Thyroid gland (tissue), 4 donors: Measurements from ENCODE around the gene MMAB. TPM values are rescaled to one million over a fixed set of nuclear protein-coding genes. Genes with fewer than 3 reads are reported as not detected.

ENCODE experiments used
- DNase-seq, 2 donors: peaks; one replicate each; pipeline ENCODE4 v3.0.0-alpha.2; 2019
- H3K27ac ChIP-seq, 3 donors: fragments of 200-600 bp; sonication (generic); 1 replicate in 2 of 3; 2 replicates in 1 of 3; pipeline ENCODE4 v1.5.1; 2016 to 2019; ENCODE audit warnings: mild to moderate bottlenecking in 1 of 3, moderate library complexity in 1 of 3
- H3K27me3 ChIP-seq: fragments of 200-600 bp; sonication (generic); one replicate; pipeline ENCODE4 v1.5.1; 2019
- H3K36me3 ChIP-seq, 2 donors: fragments of 200-600 bp; sonication (generic); one replicate each; pipeline ENCODE4 v1.5.1; 2016 to 2019
- H3K4me1 ChIP-seq, 2 donors: fragments of 200-600 bp; sonication (generic); one replicate each; pipeline ENCODE4 v1.5.1; 2017 to 2019
- H3K4me3 ChIP-seq, 3 donors: fragments of 200-600 bp; sonication (generic); replicated peaks in 1 of 3; 1 replicate in 2 of 3; 2 replicates in 1 of 3; pipeline ENCODE4 v1.5.1; 2016; ENCODE audit warnings: mild to moderate bottlenecking in 1 of 3
- H3K9me3 ChIP-seq: fragments of 200-600 bp; sonication (generic); one replicate; pipeline ENCODE4 v1.5.1; 2017
- CTCF ChIP-seq, 6 experiments: fragments of 200-600 bp in 3 of 6; fragments of 450-650 bp in 3 of 6; sonication (generic) in 3 of 6; IDR thresholded peaks; one replicate each; pipeline ENCODE4 v1.5.1; 2016 to 2019; ENCODE audit warnings: antibody characterized with exemption in 6 of 6, mild to moderate bottlenecking in 2 of 6, inconsistent platforms in 1 of 6, moderate library complexity in 1 of 6
- POLR2A ChIP-seq, 2 donors: fragments of 450-650 bp; IDR thresholded peaks; one replicate each; pipeline ENCODE4 v1.6.1; 2017; ENCODE audit warnings: antibody characterized with exemption in 2 of 2, mild to moderate bottlenecking in 2 of 2, moderate library complexity in 1 of 2
- WGBS, 2 donors: methylation state at CpG; one replicate each; pipeline ENCODE4 v1.1.5; 2017; 5-methylcytosine and 5-hydroxymethylcytosine counted together
- intact Hi-C: fragments of 100-400 bp; cut with DNase I; formaldehyde crosslinking; loops from one replicate; pipeline ENCODE4 v1.15.1; 2023
- total RNA-seq, 4 donors: library from RNA; depleted of rRNA; stranded (reverse); fragments of >200 nt; gene quantifications; one replicate each; pipeline ENCODE4 v1.2.3, GENCODE V29; 2016

The MMAB gene
- total RNA-seq, 4 donors from 2014 or later = 40.3 to 82.2 (median 69.7) TPM

- no peak for DNase-seq
- TF ChIP-seq POLR2A (IDR thresholded peaks at IDR 0.05) = no peak
- no peak for TF ChIP-seq CTCF (IDR thresholded peaks at IDR 0.05)
- no peaks in the 10 kb centered on the region for H3K4me1 ChIP-seq
- H3K36me3 ChIP-seq = peaks cover 8 to 12% of the 10 kb centered on the region in 2 donors
- no peaks in the 10 kb centered on the region for H3K27me3 ChIP-seq
- no peak overlapping the region for H3K27ac ChIP-seq
- H3K9me3 ChIP-seq = no peaks in the 10 kb centered on the region
- intact Hi-C loops = no loop called here
- 84 to 85% methylated on average over 23 of the region's 30 CpGs for WGBS, 2 donors
- no peak overlapping the region for H3K4me3 ChIP-seq
Observed at GRCh38 chr12:109560867-109561710, 12.2 kb downstream of the MMAB start.

GRCh38 chr12:109559601-109560000 is 13.7 kb downstream of the MMAB start:
- H3K36me3 ChIP-seq = peaks cover 7 to 12% of the 10 kb centered on the region in 2 donors
- intact Hi-C loops = no loop called here
- 91 to 100% methylated on average over 2 to 8 of the region's 10 CpGs for WGBS, 2 donors

GRCh38 chr12:109559200-109559505 is 14.2 kb downstream of the MMAB start:
- H3K36me3 ChIP-seq = peaks cover 3 to 11% of the 10 kb centered on the region in 2 donors
- no peak overlapping the region for H3K4me3 ChIP-seq
- DNase-seq = no peak
- no peaks in the 10 kb centered on the region for H3K4me1 ChIP-seq
- 86 to 100% methylated on average over 1 to 4 of the region's 6 CpGs for whole genome bisulfite sequencing, 2 donors
- no peaks in the 10 kb centered on the region for H3K9me3 ChIP-seq
- TF ChIP-seq POLR2A (IDR thresholded peaks at IDR 0.05) = no peak
- no peak for TF ChIP-seq CTCF (IDR thresholded peaks at IDR 0.05)
- no peak overlapping the region for H3K27ac ChIP-seq
- intact Hi-C loops = no loop called here
- H3K27me3 ChIP-seq = no peaks in the 10 kb centered on the region

More at GRCh38 chr12:109559601-109560000, 13.7 kb downstream of the MMAB start:
- Histone ChIP-seq H3K27me3 (no peaks in the 10 kb centered on the region), H3K4me1 (no peaks in the 10 kb centered on the region), H3K27ac (no peak overlapping the region), H3K4me3 (no peak overlapping the region), H3K9me3 (no peaks in the 10 kb centered on the region)
- no peak for TF ChIP-seq CTCF (IDR thresholded peaks at IDR 0.05)
- no peak for TF ChIP-seq POLR2A (IDR thresholded peaks at IDR 0.05)
- DNase-seq = no peak

GRCh38 chr12:109558374-109559199 is 14.7 kb downstream of the MMAB start:
- Histone ChIP-seq H3K9me3 (no peaks in the 10 kb centered on the region), H3K4me1 (no peaks in the 10 kb centered on the region), H3K4me3 (no peak overlapping the region), H3K36me3 (peaks cover 0 to 6% of the 10 kb centered on the region in 2 donors), H3K27ac (no peak overlapping the region), H3K27me3 (no peaks in the 10 kb centered on the region)
- TF ChIP-seq POLR2A (IDR thresholded peaks at IDR 0.05) = no peak
- TF ChIP-seq CTCF (IDR thresholded peaks at IDR 0.05) = no peak
- WGBS, 2 donors = 80 to 90% methylated on average over 18 of the region's 25 CpGs
- no peak for DNase-seq
- intact Hi-C loops = no loop called here

- intact Hi-C loops = no loop called here
- no peak for TF ChIP-seq CTCF (IDR thresholded peaks at IDR 0.05)
- no peak for TF ChIP-seq POLR2A (IDR thresholded peaks at IDR 0.05)
- 88 to 90% methylated on average over 10 to 11 of the region's 12 CpGs for WGBS, 2 donors
- DNase-seq = no peak
- no peak overlapping the region for H3K4me3 ChIP-seq
- no peaks in the 10 kb centered on the region for H3K9me3 ChIP-seq
- H3K4me1 ChIP-seq = no peaks in the 10 kb centered on the region
- H3K27ac ChIP-seq = no peak overlapping the region
- H3K27me3 ChIP-seq = no peaks in the 10 kb centered on the region
- no peaks in the 10 kb centered on the region for H3K36me3 ChIP-seq
Observed at GRCh38 chr12:109557805-109558204, 15.5 kb downstream of the MMAB start.
